Measurements from ENCODE around the gene VSTM4.

Gene VSTM4

DNA sequence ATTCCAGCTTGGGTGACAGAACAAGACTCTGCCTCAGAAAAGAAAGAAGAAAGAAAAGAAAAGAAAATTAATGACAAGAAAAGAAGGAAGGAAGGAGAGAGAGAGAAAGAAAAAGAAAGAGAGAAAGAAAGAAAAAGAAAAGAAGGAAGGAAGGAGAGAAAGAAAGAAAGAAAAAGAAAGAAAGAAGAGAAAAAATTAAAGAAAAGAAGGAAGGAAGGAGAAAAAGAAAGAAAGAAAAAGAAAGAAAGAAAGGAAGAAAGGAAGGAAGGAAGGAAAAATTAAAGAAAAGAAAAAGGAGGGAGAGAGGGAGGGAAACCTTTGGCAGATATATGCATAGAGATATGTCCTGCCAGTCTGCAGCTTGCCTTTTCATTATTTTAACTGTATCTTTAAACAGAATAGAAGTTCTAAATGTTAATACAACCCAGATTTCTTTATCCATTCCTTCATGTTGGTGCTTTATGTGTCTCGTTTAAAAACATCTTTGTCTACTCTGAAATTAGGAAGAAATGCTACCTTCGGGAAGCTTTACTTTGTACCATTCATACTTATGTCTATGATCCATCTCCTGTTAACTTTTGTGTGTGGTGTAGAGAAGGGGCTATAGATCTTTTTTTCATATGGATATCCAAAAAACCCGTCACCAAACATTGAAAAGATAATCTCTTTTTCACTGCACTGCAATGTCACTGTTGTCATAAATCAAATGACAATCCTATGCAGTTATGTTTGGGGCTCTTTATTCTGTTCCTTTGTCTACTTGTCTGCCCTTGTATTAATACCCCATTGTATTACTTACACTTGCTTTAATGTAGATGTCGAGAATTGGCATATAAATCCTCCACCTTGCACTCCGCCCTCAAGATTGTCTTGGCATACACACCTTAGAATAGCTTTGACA is 70.8 kb downstream of the VSTM4 start:
- no peak for DNase-seq (ENCODE audit: low read depth, low spot score)

DNA sequence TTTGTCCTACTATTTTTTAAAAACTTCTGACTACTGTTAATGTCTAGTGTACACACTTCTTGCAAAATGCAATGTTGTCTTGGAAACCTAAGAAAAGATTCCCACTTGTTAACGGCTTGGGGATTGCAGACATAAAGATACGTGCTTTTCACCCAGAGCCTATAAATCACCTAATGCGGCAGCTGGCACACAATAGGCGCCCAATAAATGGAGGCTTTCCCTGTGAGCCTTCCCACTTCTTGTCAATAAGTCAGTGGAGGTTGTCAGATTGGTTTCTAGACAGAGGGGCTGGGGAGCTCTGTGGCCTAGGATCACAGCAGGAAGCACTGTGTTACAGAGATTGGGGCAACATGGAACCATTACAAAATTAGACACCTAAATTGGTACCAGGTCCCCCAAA is 74.7 kb downstream of the VSTM4 start:
- no peak for DNase-seq (ENCODE audit: low read depth, low spot score)

DNA sequence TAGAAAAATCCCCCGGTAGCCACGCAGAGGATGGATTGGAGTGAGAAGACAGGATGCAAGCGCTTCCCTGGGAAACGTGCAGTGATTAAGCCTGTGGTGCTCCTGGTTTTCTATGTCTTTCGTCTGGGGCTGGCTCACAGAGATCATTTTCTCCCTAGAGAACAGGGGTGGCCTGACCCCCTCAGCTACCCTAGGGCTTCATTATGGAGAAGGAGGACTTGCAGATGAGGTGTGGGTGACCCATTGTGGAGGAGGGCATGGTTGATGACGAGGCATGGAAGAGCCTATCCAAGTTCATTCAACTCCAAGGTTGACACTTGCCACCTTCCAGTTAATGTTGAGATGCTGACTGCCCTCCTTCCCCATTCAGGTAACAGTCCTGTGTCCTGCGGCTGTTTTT is 75.9 kb downstream of the VSTM4 start:
- no peak for DNase-seq (ENCODE audit: low read depth, low spot score)

- no peak for DNase-seq (ENCODE audit: low read depth, low spot score)
These were observed 76.6 kb downstream of the VSTM4 start for GRCh38 chr10:49038711-49039110.

GRCh38 chr10:49037187-49037586 is 78.1 kb downstream of the VSTM4 start:
- peak; percentile 39 for DNase-seq (ENCODE audit: low read depth, low spot score)

- DNase-seq (ENCODE audit: low read depth, low spot score), result no peak
These were observed 78.7 kb downstream of the VSTM4 start for GRCh38 chr10:49036638-49037037.

DNA sequence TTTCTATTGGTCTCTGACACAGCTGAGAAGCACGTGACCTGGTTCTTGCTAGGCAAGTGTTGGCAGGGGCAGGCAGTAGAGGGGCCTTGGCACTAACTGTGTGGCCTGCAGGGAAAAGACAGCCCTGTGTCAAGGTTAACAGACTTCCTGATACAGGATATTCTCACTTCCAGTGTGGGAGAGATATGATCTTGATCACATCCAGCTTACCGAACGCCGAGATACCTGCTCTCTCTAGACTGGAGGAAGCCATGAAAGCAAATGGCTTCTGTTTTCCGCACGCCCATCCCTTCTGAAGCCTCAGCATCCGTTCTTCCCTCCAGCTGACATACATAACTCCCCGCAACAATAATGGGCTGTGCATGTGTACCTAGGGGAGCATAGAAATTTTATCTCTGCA is 79.4 kb downstream of the VSTM4 start:
- no peak for DNase-seq (ENCODE audit: low read depth, low spot score)

DNA sequence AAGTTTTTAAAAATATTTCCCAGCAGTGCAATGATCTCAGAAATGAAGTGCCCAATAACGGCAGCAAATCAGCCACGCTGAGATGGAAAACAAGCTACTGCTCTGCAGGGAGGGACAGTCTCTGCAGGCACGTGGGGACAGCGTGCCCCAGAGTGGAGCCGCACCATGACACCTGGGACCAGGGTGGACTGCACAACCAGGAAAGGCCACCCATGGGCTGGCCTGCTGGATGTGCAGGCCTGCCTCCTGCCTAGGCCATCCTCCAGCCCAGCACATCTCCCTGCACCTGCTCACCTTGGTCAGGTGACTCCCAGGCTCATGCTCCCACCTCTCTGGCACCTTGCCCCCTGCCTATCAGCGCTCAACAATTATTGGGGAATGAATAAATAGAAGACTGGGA is 80.4 kb downstream of the VSTM4 start:
- no peak for DNase-seq (ENCODE audit: low read depth, low spot score)

DNA sequence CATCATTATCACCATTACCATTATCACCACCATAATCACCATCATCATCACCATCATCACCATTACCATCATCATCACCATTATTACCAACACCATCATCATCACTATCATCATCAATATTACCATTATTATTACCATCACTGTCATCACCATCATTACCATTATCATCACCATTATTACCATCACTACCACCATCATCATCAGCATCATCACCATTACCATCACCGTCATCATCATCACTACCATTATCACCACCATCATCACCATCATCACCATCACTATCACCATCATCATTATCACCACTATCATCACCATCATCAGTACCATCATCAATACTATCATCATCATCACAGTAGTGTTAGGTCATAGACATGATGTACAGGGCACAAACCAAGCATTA is 81.4 kb downstream of the VSTM4 start:
- DNase-seq (ENCODE audit: low read depth, low spot score), result no peak

DNA sequence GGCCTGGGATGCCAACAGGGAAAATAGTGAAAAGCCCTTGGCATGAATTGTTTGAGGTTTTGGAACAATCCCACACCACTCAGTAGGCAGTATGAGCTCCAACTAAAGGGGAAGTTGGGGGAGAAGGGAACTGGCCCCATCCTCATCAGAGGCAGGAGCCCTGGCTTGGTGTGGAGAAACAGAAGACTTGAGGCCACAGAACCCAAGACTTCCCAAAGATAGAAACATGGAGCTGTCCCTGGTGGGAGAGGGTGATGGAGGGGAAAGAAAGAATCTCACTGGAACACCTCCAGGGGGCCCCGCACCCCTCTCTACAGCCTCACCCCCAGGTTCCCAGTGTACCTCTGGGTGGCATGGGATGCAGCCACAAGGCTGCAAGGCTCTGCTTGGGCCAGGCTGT is 85.7 kb downstream of the VSTM4 start:
- DNase-seq (ENCODE audit: low read depth, low spot score), result no peak

GRCh38 chr10:49028639-49029038 is 86.7 kb downstream of the VSTM4 start:
- DNase-seq (ENCODE audit: low read depth, low spot score), result no peak

- DNase-seq (ENCODE audit: low read depth, low spot score), result no peak
These were observed 89.9 kb downstream of the VSTM4 start for GRCh38 chr10:49025347-49025983.

DNA sequence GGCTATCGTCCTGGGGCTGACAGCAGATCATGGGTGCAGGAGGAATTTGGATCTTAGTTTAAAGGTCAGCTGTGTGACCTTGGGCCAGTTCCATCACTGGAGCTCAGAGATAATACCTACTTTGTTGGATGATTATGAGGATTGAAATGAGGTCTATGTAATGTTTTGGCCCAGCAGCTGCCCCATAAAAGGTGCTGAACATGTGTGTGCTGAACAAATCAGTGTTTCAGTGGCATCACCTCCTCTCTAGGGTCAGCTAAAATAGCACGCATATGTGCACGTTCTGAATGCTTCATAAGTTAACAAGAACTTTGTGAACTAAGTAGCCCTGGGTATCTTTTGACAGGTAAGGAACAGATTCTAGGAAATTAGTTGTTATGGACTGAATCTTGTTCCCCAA is 90.8 kb downstream of the VSTM4 start:
- no peak for DNase-seq (ENCODE audit: low read depth, low spot score)

GRCh38 chr10:49023752-49024151 is 91.6 kb downstream of the VSTM4 start:
- no peak for DNase-seq (ENCODE audit: low read depth, low spot score)

- no peak for DNase-seq (ENCODE audit: low read depth, low spot score)
These were observed 92.3 kb downstream of the VSTM4 start for GRCh38 chr10:49023071-49023470.

GRCh38 chr10:49021685-49022084 is 93.6 kb downstream of the VSTM4 start:
- DNase-seq (ENCODE audit: low read depth, low spot score), result no peak

GRCh38 chr10:49015700-49016099 is 99.6 kb downstream of the VSTM4 start:
- DNase-seq (ENCODE audit: low read depth, low spot score), result no peak

DNA sequence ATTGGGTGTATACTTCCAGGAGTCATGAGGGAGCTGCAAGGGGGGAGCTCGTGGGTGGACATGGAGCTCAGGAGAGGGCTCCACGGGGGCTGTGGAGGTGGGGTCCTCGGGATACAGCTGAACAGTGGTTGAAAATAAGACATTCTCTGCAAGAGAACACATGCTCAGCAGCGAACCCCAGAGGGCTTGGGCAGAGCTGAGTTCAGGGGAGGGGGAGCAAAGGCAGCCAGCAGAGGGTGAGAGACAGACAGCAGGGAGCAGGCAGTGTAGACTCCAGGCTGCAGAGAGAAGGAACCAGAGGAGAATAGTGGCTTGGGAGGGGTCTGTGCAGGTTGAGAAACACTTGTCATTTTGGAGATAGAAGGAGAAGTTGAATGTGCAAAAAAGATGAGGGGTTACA is 102.7 kb downstream of the VSTM4 start:
- DNase-seq (ENCODE audit: low read depth, low spot score), result no peak

DNA sequence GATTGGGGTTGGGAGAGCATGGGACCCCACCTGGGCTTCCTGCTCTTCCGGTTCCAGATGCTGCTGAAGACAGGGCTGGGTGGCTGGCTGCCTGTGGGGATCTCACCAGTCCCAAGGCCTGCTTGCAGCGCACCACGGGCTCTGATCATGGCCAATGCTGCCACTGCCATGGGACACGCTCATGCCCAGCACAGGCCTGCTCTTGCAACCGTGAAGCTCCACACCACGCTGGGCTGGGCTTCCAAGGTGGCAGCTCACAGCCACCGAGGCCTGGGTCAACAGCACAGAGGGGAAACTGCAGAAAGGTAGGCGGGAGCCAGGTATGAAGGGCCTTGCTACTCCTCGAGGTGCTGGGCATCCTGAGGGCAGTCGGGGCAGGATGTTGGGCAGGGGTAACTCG is 103.6 kb downstream of the VSTM4 start:
- no peak for DNase-seq (ENCODE audit: low read depth, low spot score)

DNA sequence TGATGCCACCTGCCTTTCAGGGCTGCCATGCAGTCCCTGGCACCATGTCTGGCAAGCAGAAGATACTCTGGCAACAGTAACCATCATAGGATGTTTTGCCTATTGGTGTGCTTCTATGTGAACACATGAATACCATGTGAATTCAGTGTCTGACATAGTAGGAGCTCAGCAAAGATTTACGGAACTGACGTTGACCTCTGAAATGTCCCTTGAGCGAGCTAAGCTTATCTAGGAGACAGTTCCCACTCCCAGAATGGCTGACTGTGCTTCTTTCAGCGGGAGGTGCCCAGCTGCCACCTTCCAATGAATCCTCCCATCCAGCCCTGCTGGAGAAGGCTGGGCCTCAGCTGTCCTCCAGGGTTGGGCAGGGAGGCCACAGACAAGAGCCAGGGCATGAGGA is 104.5 kb downstream of the VSTM4 start:
- no peak for DNase-seq (ENCODE audit: low read depth, low spot score)

- no peak for DNase-seq (ENCODE audit: low read depth, low spot score)
These were observed 105.0 kb downstream of the VSTM4 start for GRCh38 chr10:49010295-49010694.

DNA sequence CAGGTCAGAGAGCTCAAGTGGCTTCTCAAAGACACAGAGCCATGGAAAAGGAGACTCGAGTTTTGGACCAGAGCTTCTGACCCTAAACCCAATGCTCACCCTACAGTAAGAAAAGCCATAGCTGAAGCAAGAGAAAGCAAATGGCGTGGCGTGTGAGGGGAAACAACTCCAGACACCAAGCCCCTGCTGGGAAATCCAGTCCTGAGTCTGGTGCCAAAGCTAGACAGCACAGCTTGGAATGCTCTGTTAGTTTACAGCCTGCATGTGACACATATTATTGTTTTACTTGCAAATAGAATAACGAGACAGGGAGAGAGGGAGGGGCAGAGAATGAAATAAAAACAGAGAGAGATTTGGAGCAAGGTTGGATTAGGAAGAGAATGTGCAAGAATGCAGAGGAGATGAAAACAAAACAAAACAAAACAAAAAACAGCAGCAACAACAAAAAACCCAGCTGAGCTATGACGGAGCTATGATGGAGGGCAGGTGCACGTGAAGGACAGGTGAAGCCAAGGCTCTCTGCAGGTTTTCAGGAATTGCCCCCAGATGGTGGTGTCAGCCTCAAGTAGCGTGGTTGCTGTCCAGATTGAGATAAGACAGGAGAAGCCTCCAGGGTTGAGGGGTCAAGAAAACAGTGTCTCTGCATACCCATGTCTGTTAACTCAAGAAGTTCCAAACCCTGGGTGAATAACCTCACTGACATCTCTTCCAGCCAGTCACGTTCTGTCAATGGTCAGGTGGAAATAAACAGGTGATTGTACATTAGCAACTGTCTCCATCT is 105.9 kb downstream of the VSTM4 start:
- DNase-seq (ENCODE audit: low read depth, low spot score), result no peak

All from astrocyte of the hippocampus (primary cell).